A549 (cell line): ENCODE results near the gene ADAP2. TPM values are rescaled to one million over a fixed set of nuclear protein-coding genes. Genes with fewer than 3 reads are reported as not detected.
"Not testable (repeated sequence)": the region's sequence is repeated elsewhere in the genome, so short reads cannot be mapped to it uniquely, and the experiment has no call there.

Experiments used
- ATAC-seq, 2 experiments: fragments of 200-7000 bp in 1 of 2; fragments of >200 bp in 1 of 2; cut with Nextera tagmentation in 1 of 2; cut with Tn5 transposase in 1 of 2; 3 replicates each; pipeline versions ENCODE4 v1.8.0 to v1.9.1; 2018 to 2020; ENCODE audit warnings: mild to moderate bottlenecking in 1 of 2, moderate library complexity in 1 of 2
- CTCF ChIA-PET: fragments of 300-600 bp; sonication (Branson Sonifier 250); formaldehyde crosslinking; extraction: SDS; loops from one replicate; lab custom pipeline; 2021; ENCODE audit warnings: antibody characterized with exemption, inconsistent platforms; lab: Yijun Ruan, JAX
- POLR2A ChIA-PET: fragments of 350-600 bp; formaldehyde crosslinking; extraction: SDS; loops from one replicate; lab custom pipeline; 2021; ENCODE audit warnings: antibody characterized with exemption, inconsistent platforms; lab: Yijun Ruan, JAX
- DNase-seq, 2 experiments: peaks; one replicate each; pipeline versions ENCODE4 v3.0.0 to v3.0.0-alpha.2; 2011 to 2016; ENCODE audit warnings: low read depth in 1 of 2, low spot score in 1 of 2
- FAIRE-seq: peaks from 2 replicates; lab custom pipeline; 2011; peaks lifted over from hg19 to GRCh38; lab: Jason Lieb, UNC
- H3K27ac ChIP-seq, 2 experiments: fragments of >200 bp; sonication (Bioruptor Twin); formaldehyde crosslinking; 3 replicates each; pipeline ENCODE4 v1.5.1; 2016 to 2017
- H3K4me1 ChIP-seq: fragments of >200 bp; sonication (Bioruptor Twin); formaldehyde crosslinking; 3 replicates; pipeline ENCODE4 v1.6.1; 2016
- H3K4me2 ChIP-seq: fragments of >200 bp; sonication (Bioruptor Twin); formaldehyde crosslinking; 3 replicates; pipeline ENCODE4 v1.6.1; 2016
- H3K4me3 ChIP-seq: fragments of >200 bp; sonication (Bioruptor Twin); formaldehyde crosslinking; 3 replicates; pipeline ENCODE4 v1.5.1; 2016
- H3K9me3 ChIP-seq: fragments of >200 bp; sonication (Bioruptor Twin); formaldehyde crosslinking; 3 replicates; pipeline ENCODE4 v1.6.1; 2016
- BHLHE40 ChIP-seq: IDR thresholded peaks from 2 replicates; pipeline ENCODE4 v1.6.1; 2012; ENCODE audit warnings: low read depth, low read length, inconsistent platforms
- CBX2 ChIP-seq: fragments of 200-600 bp; sonication (generic); IDR thresholded peaks from 2 replicates; pipeline ENCODE4 v1.6.1; 2016; ENCODE audit warnings: low read depth, mild to moderate bottlenecking, borderline replicate concordance
- EHMT2 ChIP-seq: fragments of 200-600 bp; sonication (generic); IDR thresholded peaks from 2 replicates; pipeline ENCODE4 v1.6.1; 2016; ENCODE audit warnings: antibody characterized with exemption, low read depth, mild to moderate bottlenecking, moderate library complexity
- GATA3 ChIP-seq: IDR thresholded peaks from 2 replicates; pipeline ENCODE4 v1.6.1; 2012; ENCODE audit warnings: borderline replicate concordance
- HEYL ChIP-seq: fragments of 250-450 bp; sonication (Bioruptor Pico); IDR thresholded peaks from 2 replicates; pipeline ENCODE4 v1.8.0; 2021; ENCODE audit warnings: mild to moderate bottlenecking, moderate library complexity
- JUN ChIP-seq, 2 experiments: fragments of >200 bp; sonication (Bioruptor Twin); formaldehyde crosslinking; IDR thresholded peaks; 2 replicates in 1 of 2; 3 replicates in 1 of 2; pipeline ENCODE4 v1.6.1; 2016 to 2017
- KDM1A ChIP-seq: fragments of 200-600 bp; sonication (generic); IDR thresholded peaks from 2 replicates; pipeline ENCODE4 v1.6.1; 2016; ENCODE audit warnings: low read depth, mild to moderate bottlenecking
- MAFK ChIP-seq: fragments of 450-650 bp; IDR thresholded peaks from 2 replicates; pipeline ENCODE4 v1.6.1; 2014; ENCODE audit not compliant: partially characterized antibody
- MAZ ChIP-seq: fragments of 150-350 bp; IDR thresholded peaks from 2 replicates; pipeline ENCODE4 v1.6.1; 2014; ENCODE audit warnings: antibody characterized with exemption, low read depth, low read length, borderline replicate concordance
- NPAS2 ChIP-seq: fragments of 250-450 bp; sonication (Bioruptor Pico); IDR thresholded peaks from 2 replicates; pipeline ENCODE4 v1.8.0; 2022; ENCODE audit warnings: mild to moderate bottlenecking, moderate library complexity, borderline replicate concordance
- NR3C1 ChIP-seq: fragments of >200 bp; sonication (Bioruptor Twin); formaldehyde crosslinking; IDR thresholded peaks from 3 replicates; pipeline ENCODE4 v1.6.1; 2017
- PBX3 ChIP-seq: IDR thresholded peaks from 2 replicates; pipeline ENCODE4 v1.6.1; 2012
- POLR2A ChIP-seq: IDR thresholded peaks from 2 replicates; pipeline ENCODE4 v1.6.1; 2012; ENCODE audit warnings: mild to moderate bottlenecking, low read length
- TFCP2L1 ChIP-seq: fragments of 250-450 bp; sonication (Bioruptor Pico); IDR thresholded peaks from 2 replicates; pipeline ENCODE4 v1.5.0; 2021; ENCODE audit warnings: mild to moderate bottlenecking
- TP53 ChIP-seq: fragments of 250-450 bp; sonication (Bioruptor Pico); IDR thresholded peaks from 2 replicates; pipeline ENCODE4 v1.5.0; 2021; ENCODE audit warnings: mild to moderate bottlenecking, moderate library complexity
- WGBS: methylation state at CpG from one replicate; pipeline ENCODE4 v1.1.6; 2017; ENCODE audit errors: missing lambda C conversion rate; 5-methylcytosine and 5-hydroxymethylcytosine counted together
- polyA plus RNA-seq, 4 experiments: library from polyadenylated mRNA; depleted of rRNA in 3 of 4; stranded (reverse); fragments of >200 nt; fragmentation: RNase III in 1 of 4; extraction: RNeasy Plus Mini Kit Qiagen cat#74134 plus additional on column Dnase treatment in 1 of 4; gene quantifications; 2 replicates in 3 of 4; 3 replicates in 1 of 4; pipeline ENCODE4 v1.2.3, GENCODE V29; 2011 to 2017
- TF ChIP-seq, protein P1 (sequence below): IDR thresholded peaks from 2 replicates; pipeline ENCODE4 v1.6.1; 2012; ENCODE audit warnings: low read depth, borderline replicate concordance
- TF ChIP-seq, protein P2 (sequence below): fragments of 250-450 bp; sonication (Bioruptor Pico); IDR thresholded peaks from 2 replicates; pipeline ENCODE4 v1.5.0; 2021; ENCODE audit warnings: mild to moderate bottlenecking, moderate library complexity, borderline replicate concordance
- TF ChIP-seq, protein P3 (sequence below): fragments of >200 bp; sonication (Bioruptor Twin); formaldehyde crosslinking; IDR thresholded peaks from 2 replicates; pipeline ENCODE4 v1.6.1; 2016

Gene ADAP2
- polyA plus RNA-seq, 2 of the 4 experiments (the other 2 are of a cell fraction), result 3.9 to 4.5 TPM

DNA sequence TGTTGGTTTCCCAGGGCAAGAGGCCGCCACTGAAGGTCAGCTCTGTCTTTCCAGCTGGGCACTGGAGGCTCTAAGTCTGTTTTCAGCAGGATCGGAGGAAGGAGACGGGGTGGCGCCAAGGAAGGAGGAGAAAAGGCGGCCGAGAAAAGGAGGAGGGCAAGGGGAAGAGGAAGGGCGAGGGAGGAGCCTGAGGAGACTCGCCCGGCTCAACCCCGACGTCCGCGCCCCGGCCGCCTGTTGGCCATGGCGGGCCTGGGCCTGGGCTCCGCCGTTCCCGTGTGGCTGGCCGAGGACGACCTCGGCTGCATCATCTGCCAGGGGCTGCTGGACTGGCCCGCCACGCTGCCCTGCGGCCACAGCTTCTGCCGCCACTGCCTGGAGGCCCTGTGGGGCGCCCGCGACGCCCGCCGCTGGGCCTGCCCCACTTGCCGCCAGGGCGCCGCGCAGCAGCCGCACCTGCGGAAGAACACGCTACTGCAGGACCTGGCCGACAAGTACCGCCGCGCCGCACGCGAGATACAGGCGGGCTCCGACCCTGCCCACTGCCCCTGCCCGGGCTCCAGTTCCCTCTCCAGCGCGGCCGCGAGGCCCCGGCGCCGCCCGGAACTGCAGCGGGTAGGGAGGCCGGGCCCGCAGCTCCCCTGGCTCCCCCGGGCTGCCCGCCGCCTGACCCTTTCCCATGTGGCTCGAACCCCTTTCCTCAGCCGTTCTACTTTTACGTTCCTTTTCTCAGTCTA lies 49.3 kb downstream of the ADAP2 start, which contains the start of gene RNF135 (continued):
- TF ChIP-seq KDM1A, result peak; percentile 44; the same call in 1 of the 2 replicates
- no peak for TF ChIP-seq MAFK
- no peak for TF ChIP-seq BHLHE40
- peak; percentile 71; the same call in 1 of the 2 replicates for TF ChIP-seq TP53 (CRISPR knock-in tag)
- TF ChIP-seq, protein P1, sequence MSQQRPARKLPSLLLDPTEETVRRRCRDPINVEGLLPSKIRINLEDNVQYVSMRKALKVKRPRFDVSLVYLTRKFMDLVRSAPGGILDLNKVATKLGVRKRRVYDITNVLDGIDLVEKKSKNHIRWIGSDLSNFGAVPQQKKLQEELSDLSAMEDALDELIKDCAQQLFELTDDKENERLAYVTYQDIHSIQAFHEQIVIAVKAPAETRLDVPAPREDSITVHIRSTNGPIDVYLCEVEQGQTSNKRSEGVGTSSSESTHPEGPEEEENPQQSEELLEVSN, result peak; percentile 10; the same call in 1 of the 2 replicates
- TF ChIP-seq CBX2, result no peak
- peak; percentile 42; the same call in 1 of the 2 replicates for TF ChIP-seq GATA3
- TF ChIP-seq TFCP2L1, result no peak
- no peak for TF ChIP-seq NR3C1
- TF ChIP-seq MAZ, result 0 out of 2 replicates have a peak, but pooled peaks have one; percentile 31
- TF ChIP-seq POLR2A, result peak; percentile 99
- peak; percentile 95 to 99 for TF ChIP-seq JUN (IDR thresholded peaks at IDR 0.05)
- no peak for TF ChIP-seq HEYL (CRISPR knock-in tag)
- TF ChIP-seq, protein P2, sequence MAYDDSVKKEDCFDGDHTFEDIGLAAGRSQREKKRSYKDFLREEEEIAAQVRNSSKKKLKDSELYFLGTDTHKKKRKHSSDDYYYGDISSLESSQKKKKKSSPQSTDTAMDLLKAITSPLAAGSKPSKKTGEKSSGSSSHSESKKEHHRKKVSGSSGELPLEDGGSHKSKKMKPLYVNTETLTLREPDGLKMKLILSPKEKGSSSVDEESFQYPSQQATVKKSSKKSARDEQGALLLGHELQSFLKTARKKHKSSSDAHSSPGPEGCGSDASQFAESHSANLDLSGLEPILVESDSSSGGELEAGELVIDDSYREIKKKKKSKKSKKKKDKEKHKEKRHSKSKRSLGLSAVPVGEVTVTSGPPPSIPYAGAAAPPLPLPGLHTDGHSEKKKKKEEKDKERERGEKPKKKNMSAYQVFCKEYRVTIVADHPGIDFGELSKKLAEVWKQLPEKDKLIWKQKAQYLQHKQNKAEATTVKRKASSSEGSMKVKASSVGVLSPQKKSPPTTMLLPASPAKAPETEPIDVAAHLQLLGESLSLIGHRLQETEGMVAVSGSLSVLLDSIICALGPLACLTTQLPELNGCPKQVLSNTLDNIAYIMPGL, result peak; percentile 97
- no peak for TF ChIP-seq EHMT2
- TF ChIP-seq, protein P3, sequence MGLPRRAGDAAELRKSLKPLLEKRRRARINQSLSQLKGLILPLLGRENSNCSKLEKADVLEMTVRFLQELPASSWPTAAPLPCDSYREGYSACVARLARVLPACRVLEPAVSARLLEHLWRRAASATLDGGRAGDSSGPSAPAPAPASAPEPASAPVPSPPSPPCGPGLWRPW, result no peak
- TF ChIP-seq PBX3, result peak; percentile 18
- no peak; the same call in 1 of the 2 replicates for TF ChIP-seq NPAS2
- TF ChIP-seq, all 56 proteins: peak for 20

DNA sequence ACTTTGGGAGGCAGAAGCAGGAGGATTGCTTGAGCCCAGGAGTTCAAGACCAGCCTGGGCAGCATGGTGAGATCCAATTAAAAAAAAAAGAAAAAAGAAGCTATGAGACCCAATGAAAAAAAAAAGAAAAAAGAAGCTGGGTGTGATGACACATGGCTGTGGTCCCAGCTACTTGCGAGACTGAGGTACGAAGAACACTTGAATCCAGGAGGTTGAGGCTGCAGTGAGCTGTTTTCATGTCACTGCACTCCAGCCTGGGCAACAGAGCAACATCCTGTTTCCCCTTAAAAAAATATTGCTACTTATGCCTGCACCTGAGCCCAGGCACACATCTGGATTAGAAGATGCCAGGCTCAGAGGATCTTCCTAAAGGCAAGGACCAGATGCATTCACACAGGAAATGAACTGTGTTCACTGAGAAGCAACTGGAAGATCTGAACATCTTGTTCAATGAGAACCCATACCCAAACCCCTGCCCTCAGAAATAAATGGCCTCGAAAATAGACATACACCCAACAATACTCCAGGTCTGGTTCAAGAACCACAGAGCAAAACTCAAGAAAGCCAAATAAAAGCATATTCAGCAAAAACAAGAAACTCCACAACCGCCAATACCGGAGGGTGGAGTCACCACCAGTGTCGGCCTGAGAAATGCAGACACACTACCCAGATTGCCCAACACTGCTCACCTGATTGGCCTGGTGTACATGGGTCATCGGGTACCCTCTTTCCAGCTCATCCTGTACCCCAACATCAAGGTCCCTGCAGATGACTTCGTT lies 53.5 kb downstream of the ADAP2 start:
- TF ChIP-seq JUN (IDR thresholded peaks at IDR 0.05) (no peak), MAFK (peak; percentile 88)
- ATAC-seq, result no peak

DNA sequence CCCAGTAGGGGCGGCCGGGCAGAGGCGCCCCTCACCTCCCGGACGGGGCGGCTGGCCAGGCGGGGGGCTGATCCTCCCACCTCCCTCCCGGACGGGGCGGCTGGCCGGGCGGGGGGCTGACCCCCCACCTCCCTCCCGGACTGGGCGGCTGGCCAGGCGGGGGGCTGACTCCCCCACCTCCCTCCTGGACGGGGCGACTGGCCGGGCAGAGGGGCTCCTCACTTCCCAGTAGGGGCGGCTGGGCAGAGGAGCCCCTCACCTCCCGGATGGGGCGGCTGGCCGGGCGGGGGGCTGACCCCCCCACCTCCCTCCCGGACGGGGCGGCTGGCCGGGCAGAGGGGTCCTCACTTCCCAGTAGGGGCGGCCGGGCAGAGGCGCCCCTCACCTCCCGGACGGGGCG lies 58.2 kb downstream of the ADAP2 start:
- ATAC-seq, H3K27ac ChIP-seq, CTCF ChIA-PET, H3K4me2 ChIP-seq, FAIRE-seq, POLR2A ChIA-PET, DNase-seq, H3K4me1 ChIP-seq, H3K9me3 ChIP-seq, H3K4me3 ChIP-seq: not testable (repeated sequence)
- WGBS, result no CpG with 5 or more reads among the region's 33 CpGs

More for the DNA sequence above, 53.5 kb downstream of the ADAP2 start:
- Histone ChIP-seq H3K9me3 (peaks cover 11% of the 10 kb centered on the region), H3K4me1 (peaks cover 6% of the 10 kb centered on the region; the same call in 2 of the 3 replicates), H3K4me3 (no peak overlapping the region), H3K27ac (no peak overlapping the region), H3K4me2 (no peak overlapping the region)
- WGBS, result 90% methylated on average over 8 of the region's 8 CpGs
- ChIA-PET POLR2A (interaction anchor here (1.1 kb wide), 1 partner anchor 238 kb away, joined by 3 read pairs; no protein-coding TSS in a partner anchor), CTCF (interaction anchor here (0.9 kb wide), 1 partner anchor 234 kb away, joined by 4 read pairs; no protein-coding TSS in a partner anchor)
- FAIRE-seq (no peak), DNase-seq (no peak)
